HG03442 (cell line): ENCODE data around the gene PLCB1.

Experiments used
- ATAC-seq: cut with Tn5 transposase; IDR thresholded peaks from one replicate; pipeline ENCODE4 v1.9.1; 2021; ENCODE audit warnings: mild to moderate bottlenecking, moderate library complexity; ENCODE audit not compliant: unreplicated experiment

The PLCB1 gene

DNA sequence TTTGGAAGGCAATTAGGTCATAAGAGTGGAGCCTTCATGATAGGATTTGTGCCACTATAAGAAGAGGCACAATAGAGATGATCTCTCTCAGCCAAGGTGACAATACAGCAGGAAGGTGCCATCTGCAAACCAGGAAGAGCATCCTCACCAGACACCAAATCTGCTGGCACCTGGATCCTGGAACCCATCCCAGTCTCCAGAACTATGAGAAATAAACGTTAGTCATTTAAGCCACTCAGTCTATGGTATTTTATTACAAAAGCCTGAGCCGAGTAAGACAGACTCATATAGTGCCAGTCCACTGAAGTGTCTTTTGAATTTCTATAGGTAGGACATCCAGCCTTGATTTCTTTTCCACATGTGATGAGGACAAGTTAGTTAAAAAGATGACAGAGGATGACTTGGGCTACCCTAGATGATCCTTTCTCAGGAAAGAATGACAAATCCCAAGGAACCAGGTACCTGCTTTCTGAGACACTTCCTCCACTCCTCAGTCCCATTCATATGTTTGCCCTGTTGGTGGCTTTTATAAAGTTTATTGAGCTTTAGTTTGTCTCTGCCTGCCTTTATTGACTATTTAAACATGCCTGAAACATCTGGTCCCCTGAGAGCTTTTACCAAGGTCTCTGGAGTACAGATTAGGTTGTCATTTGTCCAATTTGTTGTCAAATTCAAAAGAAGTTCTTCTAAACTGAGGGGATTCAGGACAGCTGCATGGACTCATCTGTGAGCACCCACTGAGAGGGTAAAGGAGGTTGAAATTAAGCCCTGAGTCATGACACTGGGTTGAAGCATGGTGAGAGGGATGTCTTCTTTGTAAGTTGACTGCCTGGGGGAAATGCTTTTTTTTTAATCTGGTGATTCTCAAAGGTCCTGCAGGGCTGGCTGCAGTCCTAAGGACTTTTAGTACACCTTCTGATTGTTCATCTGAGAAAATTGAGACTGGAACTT lies 771.9 kb downstream of the PLCB1 start:
- no peak for ATAC-seq

DNA sequence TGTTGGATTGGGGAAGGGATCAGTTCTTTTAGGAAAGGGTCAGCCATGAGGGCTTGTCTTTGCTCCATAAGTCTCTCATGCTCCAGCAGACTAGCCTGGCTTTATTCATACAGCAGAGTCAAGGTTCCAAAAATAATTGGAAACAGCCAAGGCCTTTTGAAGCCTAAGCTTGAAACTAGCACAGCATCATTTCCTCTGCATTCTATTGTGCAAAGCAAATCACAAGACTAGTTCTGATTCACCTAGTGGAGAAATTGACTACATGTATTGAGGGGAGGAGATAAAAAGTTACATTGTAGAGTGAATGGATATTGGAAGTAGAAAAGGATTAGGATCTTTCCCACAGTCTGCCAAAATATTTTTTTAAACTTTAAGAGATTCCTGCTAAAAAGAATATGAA lies 777.5 kb downstream of the PLCB1 start:
- ATAC-seq, result no peak

DNA sequence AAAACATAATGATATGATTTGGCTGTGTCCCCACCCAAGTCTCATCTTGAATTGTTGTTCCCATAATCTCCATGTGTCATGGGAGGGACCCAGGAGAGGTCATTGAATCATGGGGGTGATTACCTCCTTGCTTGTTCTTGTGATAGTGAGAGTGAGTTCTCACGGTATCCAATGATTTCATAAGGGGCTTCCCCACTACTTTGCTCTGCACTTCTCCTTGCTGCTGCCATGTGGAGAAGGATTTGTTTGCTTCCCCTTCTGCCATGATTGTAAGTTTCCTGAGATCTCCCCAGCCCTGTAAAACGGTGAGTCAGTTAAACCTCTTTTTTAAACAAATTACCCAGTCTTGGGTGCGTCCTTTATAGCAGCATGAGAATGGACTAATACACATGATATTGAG lies 780.0 kb downstream of the PLCB1 start:
- ATAC-seq, result no peak

DNA sequence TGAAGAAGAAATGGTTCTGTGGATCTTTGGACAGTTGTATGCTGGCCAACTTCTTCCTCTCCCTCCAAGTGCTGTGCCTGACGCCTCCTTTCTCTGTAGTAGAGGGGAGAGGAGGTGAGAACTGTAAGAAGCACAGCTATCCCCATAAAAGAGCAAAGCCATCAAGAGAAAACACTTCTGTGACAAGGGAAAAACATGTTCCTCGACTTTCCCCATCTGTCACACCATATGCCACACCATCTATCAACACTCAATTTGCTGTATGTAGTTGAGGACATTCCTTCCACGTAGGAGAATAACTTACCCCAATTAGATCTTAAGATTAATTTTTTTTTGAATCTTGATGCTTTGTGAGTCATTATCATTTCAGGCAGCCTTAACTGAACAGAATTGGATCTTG lies 780.7 kb downstream of the PLCB1 start:
- ATAC-seq, result no peak

DNA sequence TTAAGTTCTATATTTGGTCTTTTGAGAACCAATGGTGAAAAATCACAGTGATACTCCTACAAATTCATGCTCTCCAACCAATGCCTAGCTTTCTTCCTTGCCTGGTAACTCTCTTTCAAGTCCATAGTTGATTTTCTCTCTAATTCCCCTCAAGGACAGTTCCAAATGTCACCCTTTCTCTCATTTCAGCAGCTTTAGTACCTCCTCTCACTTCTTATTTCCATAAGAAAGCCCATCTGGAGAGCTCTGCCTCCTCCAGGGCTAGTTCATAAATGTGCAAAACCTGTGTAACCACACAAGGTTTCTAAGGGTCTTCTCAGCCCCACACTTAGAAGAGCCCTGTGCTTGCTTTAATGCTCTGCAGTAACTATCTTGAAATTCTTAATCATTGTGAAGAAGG lies 781.4 kb downstream of the PLCB1 start:
- no peak for ATAC-seq

GRCh38 chr20:8914421-8914820 lies 782.4 kb downstream of the PLCB1 start:
- no peak for ATAC-seq

GRCh38 chr20:8917084-8917483 lies 785.0 kb downstream of the PLCB1 start:
- no peak for ATAC-seq

DNA sequence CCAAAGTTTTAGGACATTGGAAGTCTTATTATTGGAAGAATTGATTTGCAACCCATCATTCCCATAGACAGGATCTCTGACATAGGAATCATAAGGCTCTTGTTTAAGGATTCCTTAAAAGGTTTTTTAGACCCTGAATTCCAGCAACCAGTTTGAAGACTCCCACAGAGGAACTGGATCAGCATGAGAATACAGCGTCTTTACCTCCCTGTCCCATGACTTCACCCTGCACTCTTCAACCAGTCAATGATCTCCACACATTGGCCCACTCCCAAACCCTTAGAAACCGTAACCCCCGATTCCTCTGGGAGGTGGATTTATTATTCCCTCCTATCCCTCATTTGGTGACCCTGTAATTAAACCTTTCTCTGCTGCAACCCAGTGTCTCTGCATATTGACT lies 786.1 kb downstream of the PLCB1 start:
- ATAC-seq, result no peak

DNA sequence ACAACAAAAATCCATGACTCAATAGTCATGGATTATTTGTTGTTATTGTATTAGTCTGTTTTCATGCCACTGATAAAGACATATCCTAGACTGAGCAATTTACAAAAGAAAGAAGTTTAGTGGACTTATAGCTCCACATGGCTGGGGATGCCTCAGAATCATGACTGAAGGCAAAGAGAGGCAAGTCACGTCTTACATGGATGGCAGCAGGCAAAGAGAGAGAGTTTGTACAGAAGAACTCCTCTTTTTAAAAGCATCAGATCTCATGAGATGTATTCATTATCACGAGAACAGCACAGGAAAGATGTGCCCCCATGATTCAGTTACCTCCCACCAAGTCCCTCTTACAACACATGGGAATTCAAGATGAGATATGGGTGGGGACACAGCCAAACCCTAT lies 792.5 kb downstream of the PLCB1 start:
- no peak for ATAC-seq

DNA sequence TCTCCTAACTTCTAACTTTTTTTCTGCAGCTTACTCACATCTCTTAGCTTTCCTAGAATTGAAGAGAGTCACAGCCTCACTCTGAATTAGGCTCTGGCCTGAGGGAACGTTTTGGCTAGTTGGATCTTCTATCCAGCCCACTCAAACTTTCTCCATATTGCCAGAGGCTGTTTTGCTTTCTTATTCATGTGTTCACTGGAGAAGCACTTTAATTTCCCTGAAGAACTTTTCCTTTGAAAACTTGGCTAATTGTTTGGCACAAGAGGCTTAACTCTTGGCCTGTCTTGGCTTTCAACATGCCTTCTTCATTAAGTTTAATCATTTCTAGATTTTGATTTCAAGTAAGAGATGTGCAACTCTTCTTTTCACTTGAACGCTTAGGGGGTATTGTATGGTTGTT lies 798.7 kb downstream of the PLCB1 start:
- no peak for ATAC-seq

GRCh38 chr20:8932192-8933165 lies 800.4 kb downstream of the PLCB1 start:
- no peak for ATAC-seq

GRCh38 chr20:8933381-8933807 lies 801.3 kb downstream of the PLCB1 start:
- ATAC-seq, result no peak

DNA sequence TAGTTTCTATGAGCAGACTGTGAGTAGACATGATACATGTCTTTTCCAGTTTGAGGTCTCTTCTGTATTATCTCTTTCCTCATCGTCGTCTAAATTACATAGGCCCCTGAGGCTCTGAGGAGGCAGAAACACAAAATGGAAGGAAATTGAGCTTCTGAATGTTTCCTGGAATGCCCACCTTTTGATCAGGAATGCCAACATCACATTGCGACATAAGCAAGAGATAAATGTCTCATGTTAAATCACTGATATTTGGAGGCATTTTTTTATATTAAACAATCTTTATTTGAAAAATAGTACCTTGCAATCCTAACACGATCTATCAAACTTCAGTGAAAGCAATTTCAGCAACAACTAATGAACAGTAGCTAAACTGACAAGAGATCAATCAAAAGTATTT lies 802.3 kb downstream of the PLCB1 start:
- ATAC-seq, result no peak
